A673 (cell line): ENCODE results near the gene SNX32. TPM values are rescaled to one million over a fixed set of nuclear protein-coding genes. Genes with fewer than 3 reads are reported as not detected.
A peak's percentile ranks its signal among the peaks of the same experiment; 100 is the strongest.

Experiments
- BruUV-seq: library from RNA; stranded (reverse); fragments of 400-500 nt; replicated peaks from 2 replicates; lab custom pipeline; 2021; lab: Mats Ljungman, UMichigan
- CTCF ChIA-PET: fragments of 300-600 bp; sonication (Branson Sonifier 250); formaldehyde crosslinking; loops from one replicate; lab custom pipeline; 2022; ENCODE audit warnings: antibody characterized with exemption; lab: Charles Lee
- POLR2A ChIA-PET: fragments of 300-600 bp; sonication (Branson Sonifier 250); formaldehyde crosslinking; loops from one replicate; lab custom pipeline; 2022; ENCODE audit warnings: antibody characterized with exemption; ENCODE audit not compliant: low non-redundant PET; lab: Charles Lee
- DNase-seq: peaks from one replicate; pipeline ENCODE4 v3.0.0-alpha.2; 2015; ENCODE audit warnings: low spot score
- H3K27ac ChIP-seq: fragments of 200-600 bp; sonication (generic); 2 replicates; pipeline ENCODE4 v1.5.1; 2016; ENCODE audit warnings: mixed run types, low read depth, mild to moderate bottlenecking, mixed read lengths, antibody characterized with exemption, low read length; ENCODE audit not compliant: poor library complexity, severe bottlenecking
- H3K27me3 ChIP-seq: fragments of 200-600 bp; sonication (generic); replicated peaks from 2 replicates; pipeline ENCODE4 v1.6.1; 2017; ENCODE audit warnings: mixed run types, low read depth, mild to moderate bottlenecking, mixed read lengths, antibody characterized with exemption, low read length; ENCODE audit not compliant: insufficient read depth, poor library complexity
- H3K36me3 ChIP-seq: fragments of 200-600 bp; sonication (generic); 2 replicates; pipeline ENCODE4 v1.6.1; 2016; ENCODE audit warnings: mixed run types, mild to moderate bottlenecking, mixed read lengths, antibody characterized with exemption, low read length; ENCODE audit not compliant: insufficient read depth, poor library complexity, severe bottlenecking
- H3K4me1 ChIP-seq: fragments of 200-600 bp; sonication (generic); 2 replicates; pipeline ENCODE4 v1.6.1; 2017; ENCODE audit warnings: mixed run types, mild to moderate bottlenecking, mixed read lengths, antibody characterized with exemption, low read length; ENCODE audit not compliant: insufficient read depth, poor library complexity, severe bottlenecking
- H3K4me3 ChIP-seq: fragments of 200-600 bp; sonication (generic); 2 replicates; pipeline ENCODE4 v1.5.1; 2016; ENCODE audit warnings: low read depth, mixed run types, mild to moderate bottlenecking, mixed read lengths, low read length; ENCODE audit not compliant: poor library complexity, severe bottlenecking
- H3K9me3 ChIP-seq: fragments of 200-600 bp; sonication (generic); 2 replicates; pipeline ENCODE4 v1.6.1; 2016; ENCODE audit warnings: mixed run types, low read depth, mild to moderate bottlenecking, mixed read lengths, antibody characterized with exemption, low read length; ENCODE audit not compliant: poor library complexity, severe bottlenecking
- EZH2 ChIP-seq: fragments of 200-600 bp; sonication (generic); IDR thresholded peaks from 2 replicates; pipeline ENCODE4 v1.6.1; 2017; ENCODE audit warnings: borderline replicate concordance, low read depth, mild to moderate bottlenecking, mixed read lengths, antibody characterized with exemption, low read length; ENCODE audit not compliant: poor library complexity, severe bottlenecking
- intact Hi-C: fragments of 100-400 bp; cut with micrococcal nuclease; formaldehyde crosslinking; loops from one replicate; pipeline ENCODE4 v1.10.0; 2022; ENCODE audit not compliant: unreplicated experiment
- total RNA-seq: library from RNA; stranded (reverse); gene quantifications from 2 replicates; pipeline ENCODE4 v1.2.3, GENCODE V29; 2021
- TF ChIP-seq, protein P1 (sequence below): fragments of 300-800, 200-600 bp; sonication (generic); conservative IDR thresholded peaks from 2 replicates; pipeline ENCODE4 v1.5.1; 2017; ENCODE audit warnings: low read depth, mild to moderate bottlenecking, antibody characterized with exemption, low read length, moderate library complexity, mixed read lengths

The SNX32 gene
- total RNA-seq, 1 experiment from 2014 or later: 2.1 TPM

DNA sequence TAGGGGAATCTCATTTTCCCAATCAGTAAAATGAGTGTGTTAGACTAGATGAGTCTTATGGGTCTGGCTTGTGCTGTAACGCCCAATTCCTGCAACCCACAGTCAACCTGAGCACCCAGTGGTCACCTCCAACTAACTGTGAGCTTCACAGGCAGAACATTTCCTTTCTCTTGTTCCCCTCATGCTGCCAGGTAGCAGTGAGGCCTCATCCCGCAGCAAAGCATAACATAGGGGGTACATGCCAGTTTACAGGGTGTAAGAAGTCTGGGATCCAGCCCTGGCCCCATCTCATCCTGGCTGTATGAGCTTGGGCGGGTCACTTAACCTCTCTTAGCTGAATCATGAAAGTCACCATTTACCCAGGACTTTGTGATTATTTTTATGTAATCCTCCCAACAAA, 35.1 kb downstream of the SNX32 start:
- Histone ChIP-seq H3K9me3 (no peaks in the 10 kb centered on the region), H3K27ac (no peak overlapping the region), H3K27me3 (no peaks in the 10 kb centered on the region), H3K4me3 (no peak overlapping the region), H3K4me1 (peaks cover 24% of the 10 kb centered on the region), H3K36me3 (peaks cover 48% of the 10 kb centered on the region)
- no peak for DNase-seq
- BruUV-seq: no TSS peak
- intact Hi-C loops: no loop called here
- POLR2A ChIA-PET: no interaction called here
- CTCF ChIA-PET: interaction anchor here (1.1 to 4.1 kb wide), 4 partner anchors 9 to 18 kb away, joined by 3 to 16 read pairs (median 6); partner anchors contain the start of gene MUS81
- no peak for TF ChIP-seq EZH2
- TF ChIP-seq, protein P1, sequence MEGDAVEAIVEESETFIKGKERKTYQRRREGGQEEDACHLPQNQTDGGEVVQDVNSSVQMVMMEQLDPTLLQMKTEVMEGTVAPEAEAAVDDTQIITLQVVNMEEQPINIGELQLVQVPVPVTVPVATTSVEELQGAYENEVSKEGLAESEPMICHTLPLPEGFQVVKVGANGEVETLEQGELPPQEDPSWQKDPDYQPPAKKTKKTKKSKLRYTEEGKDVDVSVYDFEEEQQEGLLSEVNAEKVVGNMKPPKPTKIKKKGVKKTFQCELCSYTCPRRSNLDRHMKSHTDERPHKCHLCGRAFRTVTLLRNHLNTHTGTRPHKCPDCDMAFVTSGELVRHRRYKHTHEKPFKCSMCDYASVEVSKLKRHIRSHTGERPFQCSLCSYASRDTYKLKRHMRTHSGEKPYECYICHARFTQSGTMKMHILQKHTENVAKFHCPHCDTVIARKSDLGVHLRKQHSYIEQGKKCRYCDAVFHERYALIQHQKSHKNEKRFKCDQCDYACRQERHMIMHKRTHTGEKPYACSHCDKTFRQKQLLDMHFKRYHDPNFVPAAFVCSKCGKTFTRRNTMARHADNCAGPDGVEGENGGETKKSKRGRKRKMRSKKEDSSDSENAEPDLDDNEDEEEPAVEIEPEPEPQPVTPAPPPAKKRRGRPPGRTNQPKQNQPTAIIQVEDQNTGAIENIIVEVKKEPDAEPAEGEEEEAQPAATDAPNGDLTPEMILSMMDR: no peak

DNA sequence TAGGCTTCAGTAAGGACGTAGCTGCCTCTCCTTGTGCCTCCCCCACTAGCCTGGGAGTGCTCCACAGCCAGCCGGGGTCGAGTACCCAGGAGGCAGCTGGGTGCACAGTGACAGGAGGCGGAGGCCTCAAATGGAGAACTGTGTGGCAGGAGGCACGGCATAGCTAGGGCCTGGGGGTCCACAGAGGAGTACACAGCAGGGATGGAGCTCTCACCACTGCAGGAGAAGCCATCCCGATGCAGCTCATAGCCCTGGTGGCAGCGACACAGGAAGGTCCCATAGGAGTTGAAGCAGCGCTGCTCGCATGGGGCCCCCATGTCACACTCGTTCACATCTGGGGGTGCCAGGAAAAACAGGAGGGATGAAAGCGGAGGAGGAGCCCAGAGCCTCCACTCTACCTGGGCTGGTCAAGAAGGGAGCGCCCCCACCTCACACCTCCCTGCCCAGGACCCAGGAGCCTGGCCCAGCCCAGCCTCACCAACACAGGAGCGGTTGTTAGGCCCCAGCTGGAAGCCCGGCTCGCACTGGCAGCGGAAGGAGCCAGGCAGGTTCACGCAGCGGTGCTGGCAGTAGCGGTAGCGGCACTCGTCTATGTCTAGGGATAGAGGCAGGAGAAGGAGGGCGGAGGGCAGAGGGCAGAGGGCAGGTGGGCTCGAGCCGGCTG, 36.0 kb downstream of the SNX32 start:
- no TSS peak for BruUV-seq
- ChIA-PET POLR2A (interaction anchor here (0.6 kb wide), 1 partner anchor 45 kb away, joined by 3 read pairs; no protein-coding TSS in a partner anchor), CTCF (interaction anchor here (1.1 to 4.1 kb wide), 3 partner anchors 10 to 18 kb away, joined by 4 to 16 read pairs (median 8); partner anchors contain the start of genes FIBP and MUS81)
- H3K27me3 ChIP-seq: no peaks in the 10 kb centered on the region
- no peak for DNase-seq
- TF ChIP-seq EZH2: no peak
- TF ChIP-seq, protein P1: no peak
- intact Hi-C loops: no loop called here
- no peak overlapping the region for H3K4me3 ChIP-seq
- no peaks in the 10 kb centered on the region for H3K9me3 ChIP-seq
- no peak overlapping the region for H3K27ac ChIP-seq
- H3K36me3 ChIP-seq: peaks cover 39% of the 10 kb centered on the region
- H3K4me1 ChIP-seq: peaks cover 24% of the 10 kb centered on the region

DNA sequence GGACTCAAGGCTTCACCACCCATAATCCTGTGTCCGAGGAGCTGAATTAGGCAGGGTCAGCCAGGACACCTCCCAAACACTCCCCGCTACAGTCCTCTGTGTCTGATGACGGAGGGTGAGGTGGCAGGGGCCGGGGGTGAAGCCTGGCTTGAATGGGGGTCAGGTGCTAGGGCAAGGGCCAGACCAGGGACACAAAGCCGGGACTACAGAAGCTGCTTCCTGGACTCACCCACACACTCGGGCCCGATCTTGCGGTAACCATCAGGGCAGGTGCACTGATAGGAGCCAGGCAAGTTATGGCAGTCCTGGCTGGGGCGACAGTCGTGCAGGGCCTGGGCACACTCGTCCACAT, 36.5 kb downstream of the SNX32 start:
- Histone ChIP-seq H3K9me3 (no peaks in the 10 kb centered on the region), H3K4me3 (no peak overlapping the region), H3K27ac (peak overlapping the region; percentile 75), H3K4me1 (peaks cover 24% of the 10 kb centered on the region), H3K36me3 (peaks cover 34% of the 10 kb centered on the region), H3K27me3 (no peaks in the 10 kb centered on the region)
- BruUV-seq: no TSS peak
- intact Hi-C loops: no loop called here
- ChIA-PET CTCF (interaction anchor here (1.1 to 4.1 kb wide), 3 partner anchors 10 to 18 kb away, joined by 4 to 16 read pairs (median 8); partner anchors contain the start of genes FIBP and MUS81), POLR2A (interaction anchor here (0.6 to 1.2 kb wide), 2 partner anchors 10 to 44 kb away, joined by 3 to 4 read pairs; partner anchors contain the start of gene MUS81)
- no peak for DNase-seq
- TF ChIP-seq, protein P1: no peak
- no peak for TF ChIP-seq EZH2
